GM12878 (cell line): Measurements from ENCODE around the gene SEC14L1. TPM values are rescaled to one million over a fixed set of nuclear protein-coding genes. Genes with fewer than 3 reads are reported as not detected.

Experiments used
- ATAC-seq: fragments of 200-7000 bp; cut with Tn5 transposase; 3 replicates; pipeline ENCODE4 v1.9.1; 2020; ENCODE audit warnings: mild to moderate bottlenecking, moderate library complexity
- BruUV-seq: library from RNA; stranded (reverse); fragments of 400-500 nt; replicated peaks from 2 replicates; lab custom pipeline; 2021; lab: Mats Ljungman, UMichigan
- CTCF ChIA-PET: fragments of 300-600 bp; sonication (Branson Sonifier 250); formaldehyde crosslinking; extraction: SDS; loops from one replicate; lab custom pipeline; 2021; ENCODE audit warnings: inconsistent platforms; lab: Yijun Ruan, JAX
- POLR2A ChIA-PET: fragments of 350-600 bp; formaldehyde crosslinking; extraction: SDS; loops from one replicate; lab custom pipeline; 2021; ENCODE audit warnings: inconsistent platforms; lab: Charles Lee
- RAD21 ChIA-PET: fragments of 300-600 bp; sonication (Branson Sonifier 250); formaldehyde crosslinking; loops from one replicate; lab custom pipeline; 2023; ENCODE audit warnings: antibody characterized with exemption; ENCODE audit not compliant: unreplicated experiment; lab: Charles Lee
- SMC1A ChIA-PET: fragments of 300-600 bp; sonication (Branson Sonifier 250); formaldehyde crosslinking; loops from one replicate; lab custom pipeline; 2023; ENCODE audit not compliant: unreplicated experiment, uncharacterized antibody; lab: Charles Lee
- DNase-seq: peaks from one replicate; pipeline ENCODE4 v3.0.0-alpha.2; 2011; ENCODE audit warnings: low read depth, low spot score
- FAIRE-seq: peaks from 3 replicates; lab custom pipeline; 2011; peaks lifted over from hg19 to GRCh38; lab: Jason Lieb, UNC
- H2AFZ ChIP-seq: 2 replicates; pipeline ENCODE4 v1.6.0; 2011; ENCODE audit warnings: low read depth, low read length, control low read depth; ENCODE audit not compliant: control insufficient read depth
- H3K27ac ChIP-seq: 2 replicates; pipeline ENCODE4 v1.5.1; 2011; ENCODE audit warnings: control low read depth; ENCODE audit not compliant: control insufficient read depth, insufficient read depth
- H3K27me3 ChIP-seq, 2 experiments: replicated peaks in 1 of 2; 2 replicates each; pipeline versions ENCODE4 v1.6.0 to v1.6.1; 2011; ENCODE audit warnings: low read length in 1 of 2; ENCODE audit not compliant: control insufficient read depth in 2 of 2, insufficient read depth in 2 of 2
- H3K36me3 ChIP-seq, 2 experiments: 2 replicates each; pipeline ENCODE4 v1.5.1; 2011; ENCODE audit warnings: low read length in 1 of 2; ENCODE audit not compliant: control insufficient read depth in 2 of 2, insufficient read depth in 2 of 2
- H3K4me1 ChIP-seq: 2 replicates; pipeline ENCODE4 v1.6.1; 2011; ENCODE audit warnings: mild to moderate bottlenecking, low read length, moderate library complexity, mixed read lengths; ENCODE audit not compliant: control insufficient read depth, insufficient read depth
- H3K4me2 ChIP-seq: 2 replicates; pipeline ENCODE4 v1.6.0; 2011; ENCODE audit warnings: control low read depth; ENCODE audit not compliant: control insufficient read depth, insufficient read depth
- H3K4me3 ChIP-seq: fragments of 200-600 bp; sonication (generic); 2 replicates; pipeline ENCODE4 v1.5.1; 2016
- H3K79me2 ChIP-seq: 2 replicates; pipeline ENCODE4 v1.6.0; 2011; ENCODE audit warnings: low read length; ENCODE audit not compliant: control insufficient read depth, insufficient read depth
- H3K9ac ChIP-seq: 2 replicates; pipeline ENCODE4 v1.8.0; 2011; ENCODE audit warnings: low read length, control low read depth, mixed read lengths; ENCODE audit not compliant: control insufficient read depth, insufficient read depth
- H3K9me3 ChIP-seq: replicated peaks from 3 replicates; pipeline ENCODE4 v1.5.1; 2011; ENCODE audit warnings: mild to moderate bottlenecking, low read length; ENCODE audit not compliant: control insufficient read depth, insufficient read depth
- H4K20me1 ChIP-seq: 2 replicates; pipeline ENCODE4 v1.6.0; 2011; ENCODE audit not compliant: control insufficient read depth, insufficient read depth
- E2F4 ChIP-seq: IDR thresholded peaks from 2 replicates; pipeline ENCODE4 v1.6.1; 2012; ENCODE audit warnings: low read depth, low read length, improper control_type of control experiment
- IKZF1 ChIP-seq: fragments of 450-650 bp; conservative IDR thresholded peaks from 2 replicates; pipeline ENCODE4 v1.6.1; 2017; ENCODE audit warnings: antibody characterized with exemption, mild to moderate bottlenecking
- MTA3 ChIP-seq: IDR thresholded peaks from 2 replicates; pipeline ENCODE4 v1.6.1; 2012; ENCODE audit warnings: low read length, inconsistent platforms, borderline replicate concordance
- NBN ChIP-seq: fragments of 450-650 bp; IDR thresholded peaks from 2 replicates; pipeline ENCODE4 v1.6.1; 2016
- RB1 ChIP-seq: fragments of 450-650 bp; formaldehyde crosslinking; IDR thresholded peaks from 2 replicates; pipeline ENCODE4 v1.6.1; 2017; ENCODE audit warnings: mild to moderate bottlenecking, borderline replicate concordance
- RUNX3 ChIP-seq: IDR thresholded peaks from 2 replicates; pipeline ENCODE4 v1.6.1; 2012; ENCODE audit warnings: low read length, inconsistent platforms
- STAT1 ChIP-seq: fragments of 450-650 bp; conservative IDR thresholded peaks from 2 replicates; pipeline ENCODE4 v1.6.1; 2014; ENCODE audit warnings: antibody characterized with exemption, mild to moderate bottlenecking
- WGBS: methylation state at CpG from one replicate; pipeline ENCODE4 v1.1.6; 2016; ENCODE audit warnings: low lambda C conversion rate; ENCODE audit not compliant: insufficient replicate concordance, insufficient coverage; ENCODE audit errors: missing lambda C conversion rate; 5-methylcytosine and 5-hydroxymethylcytosine counted together
- in situ Hi-C: fragments of 300-500 bp; cut with MboI; formaldehyde crosslinking; loops from 9 replicates; pipeline ENCODE4 v1.14.3; 2018; ENCODE audit warnings: mixed read lengths
- intact Hi-C: fragments of 100-400 bp; cut with micrococcal nuclease; formaldehyde crosslinking; loops from one replicate; pipeline ENCODE4 v1.14.2; 2022; ENCODE audit not compliant: unreplicated experiment
- polyA plus RNA-seq, 11 experiments: library from polyadenylated mRNA; depleted of rRNA in 4 of 11; unstranded in 6 of 11; stranded (reverse) in 5 of 11; fragments of >200 nt; fragmentation: Nextera tagmentation in 4 of 11; fragmentation: Illumina TruSeq in 1 of 11; extraction: Ambion mirVana in 4 of 11; extraction: Trizol in 1 of 11; gene quantifications; 1 replicate in 1 of 11; 2 replicates in 10 of 11; pipeline versions ENCODE4 v1.2.1 to v1.2.3, GENCODE V29; 2011 to 2016; ENCODE audit warnings: inconsistent platforms in 2 of 11, missing spikeins in 2 of 11, low read depth in 1 of 11
- total RNA-seq, 4 experiments: library from RNA; depleted of rRNA in 3 of 4; stranded (reverse); fragments of >200 nt in 3 of 4; fragmentation: Illumina TruSeq in 1 of 4; extraction: Trizol in 1 of 4; gene quantifications; 2 replicates each; pipeline versions ENCODE4 v1.2.1 to v1.2.3, GENCODE V29; 2013 to 2021
- TF ChIP-seq, protein P1 (sequence below): IDR thresholded peaks from 2 replicates; pipeline ENCODE4 v1.6.1; 2012; ENCODE audit warnings: low read length, inconsistent platforms
- TF ChIP-seq, protein P2 (sequence below): fragments of 450-650 bp; IDR thresholded peaks from 2 replicates; pipeline ENCODE4 v1.6.1; 2017; ENCODE audit warnings: mild to moderate bottlenecking, low read depth, inconsistent platforms; ENCODE audit not compliant: poor library complexity, severe bottlenecking

The SEC14L1 gene
- total and polyA plus RNA-seq, 10 of the 15 experiments (the other 5 are each of a cell fraction or from before 2014, with no cell fraction given) = 6.3 to 66.1 (median 33.5) TPM

DNA sequence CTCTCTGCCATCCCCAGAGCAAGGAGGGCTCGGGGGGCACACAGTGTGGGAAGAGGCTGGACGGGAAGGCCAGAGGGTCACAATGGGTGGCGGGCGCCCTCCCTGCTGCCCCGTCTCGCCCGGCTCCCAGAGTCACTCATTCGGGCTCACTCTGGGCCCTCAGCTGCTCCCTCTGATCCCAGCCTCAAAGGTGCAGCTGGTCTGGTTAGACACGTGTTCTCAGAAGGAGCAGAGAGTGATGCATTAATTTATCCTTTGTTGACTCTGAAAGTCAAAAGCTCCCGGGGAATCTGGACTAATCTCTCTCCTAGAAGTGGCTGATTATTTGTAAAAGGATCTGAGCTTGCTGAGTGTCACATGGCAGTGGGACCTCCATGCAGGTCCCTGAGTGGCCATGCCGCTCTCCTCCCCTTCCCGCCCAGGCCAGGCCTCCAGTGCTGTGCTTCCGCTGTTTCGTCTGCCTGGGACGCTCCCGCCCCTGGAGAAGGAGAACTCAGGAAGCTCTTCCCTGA lies 87.5 kb downstream of the SEC14L1 start (continued):
- TF ChIP-seq, protein P1, sequence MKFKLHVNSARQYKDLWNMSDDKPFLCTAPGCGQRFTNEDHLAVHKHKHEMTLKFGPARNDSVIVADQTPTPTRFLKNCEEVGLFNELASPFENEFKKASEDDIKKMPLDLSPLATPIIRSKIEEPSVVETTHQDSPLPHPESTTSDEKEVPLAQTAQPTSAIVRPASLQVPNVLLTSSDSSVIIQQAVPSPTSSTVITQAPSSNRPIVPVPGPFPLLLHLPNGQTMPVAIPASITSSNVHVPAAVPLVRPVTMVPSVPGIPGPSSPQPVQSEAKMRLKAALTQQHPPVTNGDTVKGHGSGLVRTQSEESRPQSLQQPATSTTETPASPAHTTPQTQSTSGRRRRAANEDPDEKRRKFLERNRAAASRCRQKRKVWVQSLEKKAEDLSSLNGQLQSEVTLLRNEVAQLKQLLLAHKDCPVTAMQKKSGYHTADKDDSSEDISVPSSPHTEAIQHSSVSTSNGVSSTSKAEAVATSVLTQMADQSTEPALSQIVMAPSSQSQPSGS = no peak
- TF ChIP-seq MTA3 = no peak
- TF ChIP-seq RB1 = no peak
- TF ChIP-seq E2F4 = no peak
- TF ChIP-seq IKZF1 = no peak
- TF ChIP-seq, protein P2, sequence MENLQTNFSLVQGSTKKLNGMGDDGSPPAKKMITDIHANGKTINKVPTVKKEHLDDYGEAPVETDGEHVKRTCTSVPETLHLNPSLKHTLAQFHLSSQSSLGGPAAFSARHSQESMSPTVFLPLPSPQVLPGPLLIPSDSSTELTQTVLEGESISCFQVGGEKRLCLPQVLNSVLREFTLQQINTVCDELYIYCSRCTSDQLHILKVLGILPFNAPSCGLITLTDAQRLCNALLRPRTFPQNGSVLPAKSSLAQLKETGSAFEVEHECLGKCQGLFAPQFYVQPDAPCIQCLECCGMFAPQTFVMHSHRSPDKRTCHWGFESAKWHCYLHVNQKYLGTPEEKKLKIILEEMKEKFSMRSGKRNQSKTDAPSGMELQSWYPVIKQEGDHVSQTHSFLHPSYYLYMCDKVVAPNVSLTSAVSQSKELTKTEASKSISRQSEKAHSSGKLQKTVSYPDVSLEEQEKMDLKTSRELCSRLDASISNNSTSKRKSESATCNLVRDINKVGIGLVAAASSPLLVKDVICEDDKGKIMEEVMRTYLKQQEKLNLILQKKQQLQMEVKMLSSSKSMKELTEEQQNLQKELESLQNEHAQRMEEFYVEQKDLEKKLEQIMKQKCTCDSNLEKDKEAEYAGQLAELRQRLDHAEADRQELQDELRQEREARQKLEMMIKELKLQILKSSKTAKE = no peak
- TF ChIP-seq, all 136 proteins: peak for 0

- H3K36me3 ChIP-seq = no peaks in the 10 kb centered on the region
- CTCF ChIA-PET = no interaction called here
- H3K9ac ChIP-seq = no peak overlapping the region
- H3K9me3 ChIP-seq = peaks cover 11% of the 10 kb centered on the region
- no peak for DNase-seq
- intact Hi-C loops = no loop called here
- ATAC-seq = no peak
- TF ChIP-seq STAT1 = no peak
- TF ChIP-seq RUNX3 = no peak
- TF ChIP-seq, protein P1 = no peak
- no peak for TF ChIP-seq NBN
- RAD21 ChIA-PET = no interaction called here
- H3K79me2 ChIP-seq = no peaks in the 10 kb centered on the region
- no peak for FAIRE-seq
- H4K20me1 ChIP-seq = no peaks in the 10 kb centered on the region
- no TSS peak for BruUV-seq
- no peak overlapping the region for H2AFZ ChIP-seq
- H3K4me1 ChIP-seq = peaks cover 4% of the 10 kb centered on the region
- in situ Hi-C loops = no loop called here
- no peak overlapping the region for H3K4me3 ChIP-seq
- H3K27ac ChIP-seq = no peak overlapping the region
- SMC1A ChIA-PET = no interaction called here
- no peak overlapping the region for H3K4me2 ChIP-seq
- POLR2A ChIA-PET = interaction anchor here (0.6 kb wide), 2 partner anchors 86 to 1770 kb away, joined by 3 read pairs; no protein-coding TSS in a partner anchor
- 74% methylated on average over 13 of the region's 13 CpGs for WGBS
- no peaks in the 10 kb centered on the region for H3K27me3 ChIP-seq
Measured at GRCh38 chr17:77228816-77229215, 88.0 kb downstream of the SEC14L1 start.
